AG09319 (cell line): ENCODE results near the gene BICD2.

Experiments used
- DNase-seq: peaks from one replicate; pipeline ENCODE4 v3.0.0-alpha.2; 2010; ENCODE audit warnings: low read depth; ENCODE audit errors: extremely low read depth
- TF ChIP-seq, protein P1 (sequence below): IDR thresholded peaks from 2 replicates; pipeline ENCODE4 v1.5.1; 2011; ENCODE audit warnings: low read depth, mild to moderate bottlenecking, inconsistent platforms, low read length, moderate library complexity

Gene BICD2

DNA sequence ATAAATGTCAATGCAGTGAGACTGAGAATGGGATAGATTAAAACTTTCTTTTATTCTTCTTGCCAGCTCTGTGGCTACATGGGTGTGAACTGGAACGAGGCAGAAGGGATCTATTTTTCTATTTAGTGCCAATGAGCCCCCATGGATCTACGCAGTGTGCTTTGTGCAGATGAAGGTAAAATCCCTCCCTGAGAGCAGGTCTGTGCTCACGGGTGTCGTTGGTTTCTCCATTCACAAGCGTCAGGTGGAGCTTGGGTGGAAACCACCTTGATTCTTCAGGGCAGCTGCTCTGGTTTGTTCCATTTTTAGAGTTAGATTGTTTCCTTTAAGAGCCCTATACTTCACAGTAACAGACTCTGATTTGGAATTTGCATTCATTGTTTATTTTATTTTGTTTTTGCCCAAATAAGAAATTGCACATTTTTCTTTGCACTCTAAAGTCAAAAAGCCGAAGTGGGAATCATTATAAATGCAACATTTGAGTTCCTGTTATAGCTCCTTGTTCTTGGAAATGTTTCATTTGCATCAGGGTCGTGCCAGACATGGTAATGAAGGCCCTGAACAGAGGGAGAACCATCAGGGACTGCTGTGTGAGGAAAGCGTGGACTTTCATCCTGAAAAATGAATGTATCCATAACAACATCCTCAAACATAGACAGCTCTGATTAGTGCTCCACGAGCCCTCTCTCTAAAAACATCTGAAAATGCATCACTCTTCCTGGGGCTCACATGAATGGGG lies 31.1 kb upstream of the BICD2 start:
- TF ChIP-seq, protein P1, sequence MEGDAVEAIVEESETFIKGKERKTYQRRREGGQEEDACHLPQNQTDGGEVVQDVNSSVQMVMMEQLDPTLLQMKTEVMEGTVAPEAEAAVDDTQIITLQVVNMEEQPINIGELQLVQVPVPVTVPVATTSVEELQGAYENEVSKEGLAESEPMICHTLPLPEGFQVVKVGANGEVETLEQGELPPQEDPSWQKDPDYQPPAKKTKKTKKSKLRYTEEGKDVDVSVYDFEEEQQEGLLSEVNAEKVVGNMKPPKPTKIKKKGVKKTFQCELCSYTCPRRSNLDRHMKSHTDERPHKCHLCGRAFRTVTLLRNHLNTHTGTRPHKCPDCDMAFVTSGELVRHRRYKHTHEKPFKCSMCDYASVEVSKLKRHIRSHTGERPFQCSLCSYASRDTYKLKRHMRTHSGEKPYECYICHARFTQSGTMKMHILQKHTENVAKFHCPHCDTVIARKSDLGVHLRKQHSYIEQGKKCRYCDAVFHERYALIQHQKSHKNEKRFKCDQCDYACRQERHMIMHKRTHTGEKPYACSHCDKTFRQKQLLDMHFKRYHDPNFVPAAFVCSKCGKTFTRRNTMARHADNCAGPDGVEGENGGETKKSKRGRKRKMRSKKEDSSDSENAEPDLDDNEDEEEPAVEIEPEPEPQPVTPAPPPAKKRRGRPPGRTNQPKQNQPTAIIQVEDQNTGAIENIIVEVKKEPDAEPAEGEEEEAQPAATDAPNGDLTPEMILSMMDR = no peak
- DNase-seq = no peak

DNA sequence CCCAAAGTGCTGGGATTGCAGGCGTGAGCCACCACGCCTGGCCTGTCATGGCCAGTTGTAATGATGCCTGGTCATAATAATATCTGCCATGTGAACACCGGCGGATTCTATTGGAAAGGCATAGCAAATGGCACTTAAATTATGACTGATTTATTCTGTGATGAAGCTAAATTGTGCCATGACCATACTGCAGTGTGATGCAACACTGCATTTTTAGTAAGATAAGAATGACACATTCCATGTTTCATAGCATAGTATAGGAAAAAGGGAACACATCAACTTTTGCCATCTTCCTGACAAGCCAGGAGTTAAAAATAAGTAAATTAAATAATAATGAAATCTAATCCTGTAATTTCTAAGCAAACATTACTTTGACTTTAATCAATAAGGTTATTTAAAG lies 30.4 kb upstream of the BICD2 start:
- DNase-seq = no peak
- TF ChIP-seq, protein P1 = no peak

DNA sequence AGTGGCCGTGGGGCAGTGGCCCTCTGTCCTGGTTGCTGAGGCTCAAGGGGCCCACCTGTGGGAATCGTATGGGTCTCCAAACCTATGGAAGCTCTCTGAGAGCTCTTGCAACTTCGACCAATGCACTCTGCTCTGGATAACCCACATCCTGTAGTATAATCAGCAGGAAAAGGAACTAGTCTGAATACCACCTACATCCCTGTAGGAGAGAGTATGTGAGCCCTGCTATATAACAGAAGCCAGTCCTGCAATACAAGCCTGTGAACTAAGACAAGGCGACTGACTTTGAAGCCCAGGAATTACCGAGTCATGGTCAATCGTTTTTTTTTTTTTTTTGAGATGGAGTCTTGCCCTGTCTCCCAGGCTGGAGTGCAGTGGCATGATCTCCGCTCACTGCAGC lies 29.8 kb upstream of the BICD2 start:
- DNase-seq = no peak
- TF ChIP-seq, protein P1 = no peak

DNA sequence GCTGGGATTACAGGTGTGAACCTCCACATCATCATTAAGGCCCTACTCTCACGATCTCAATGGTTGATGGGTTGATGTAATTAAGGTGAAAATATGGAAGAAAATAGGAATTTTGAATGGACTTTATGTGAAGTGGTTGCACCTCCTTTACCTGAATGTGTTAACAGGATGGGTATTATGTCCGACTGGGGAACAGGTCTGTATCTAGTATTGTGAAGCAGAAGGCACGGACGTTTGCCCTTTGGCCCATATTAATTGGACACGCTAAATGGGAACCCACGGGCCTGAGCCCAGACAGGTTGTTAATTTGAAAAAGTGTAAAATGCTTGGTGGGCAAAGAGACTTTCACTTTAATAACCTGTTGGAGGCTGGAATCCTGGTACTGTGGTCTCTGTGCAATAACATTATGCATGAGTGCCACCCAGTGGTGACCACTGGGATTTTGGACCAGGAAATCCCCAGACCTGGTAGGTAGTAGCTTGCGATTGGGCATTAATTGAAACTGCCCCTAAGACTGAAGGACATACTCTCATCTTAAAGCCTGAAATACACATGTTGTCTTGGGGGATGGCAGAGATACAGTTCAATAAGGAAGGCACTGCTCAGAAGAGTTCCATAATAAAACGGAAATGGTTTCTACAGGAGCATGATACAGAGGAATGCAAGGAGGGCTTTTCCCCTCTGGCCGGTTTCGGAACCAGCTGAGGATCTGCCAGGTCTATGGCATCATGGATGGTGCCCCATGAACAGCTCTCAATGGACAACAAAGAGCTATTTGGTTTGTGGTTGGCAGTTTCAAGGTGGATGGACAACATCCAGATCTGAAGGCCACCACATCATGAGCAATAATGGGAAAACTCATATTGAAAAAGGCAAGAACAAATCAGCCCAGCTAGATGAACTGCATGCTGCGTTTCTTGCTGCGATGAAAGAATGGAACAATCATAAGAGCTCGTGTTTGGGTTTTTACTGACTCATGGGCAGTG lies 26.2 kb upstream of the BICD2 start:
- DNase-seq = peak; percentile 30
- TF ChIP-seq, protein P1 = peak; percentile 81

DNA sequence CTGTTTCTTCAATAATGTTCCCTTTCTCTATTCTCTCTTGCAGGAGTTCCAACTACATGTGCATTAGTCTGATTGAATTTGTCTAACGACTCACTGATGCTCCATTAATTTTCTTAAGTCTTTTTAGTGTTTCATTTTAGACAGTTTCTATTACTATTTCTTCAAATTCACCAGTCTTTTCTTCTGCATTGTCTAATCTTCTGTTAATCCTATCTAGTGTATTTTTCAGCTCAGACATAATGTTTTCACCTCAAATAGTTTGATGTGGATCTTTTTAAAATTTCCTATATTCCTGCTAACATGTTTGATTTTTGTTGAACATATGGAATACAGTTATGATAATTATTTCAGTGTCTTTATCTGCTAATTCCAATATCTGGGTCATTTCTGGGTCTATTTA lies 21.7 kb upstream of the BICD2 start:
- no peak for DNase-seq
- TF ChIP-seq, protein P1 = no peak

DNA sequence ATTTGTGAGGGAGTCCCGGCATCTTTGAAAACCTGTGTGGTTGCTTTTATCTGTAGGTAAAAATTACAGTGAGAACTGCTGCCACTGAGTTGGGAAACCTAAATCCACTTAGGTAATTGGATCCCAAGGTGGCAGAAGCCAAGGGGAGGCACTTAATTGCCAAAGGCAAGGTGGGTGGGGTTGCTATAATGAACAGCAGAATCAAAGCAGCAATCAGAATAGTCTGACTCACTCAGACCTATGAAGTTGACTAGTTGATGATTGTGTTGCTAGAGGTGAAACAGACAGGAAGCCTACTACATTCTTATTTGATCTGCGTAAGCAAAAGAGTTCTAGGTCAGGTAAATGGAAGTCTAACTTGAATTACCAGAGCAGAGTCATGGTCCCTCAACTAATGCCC lies 17.3 kb upstream of the BICD2 start:
- TF ChIP-seq, protein P1 = no peak
- DNase-seq = no peak

DNA sequence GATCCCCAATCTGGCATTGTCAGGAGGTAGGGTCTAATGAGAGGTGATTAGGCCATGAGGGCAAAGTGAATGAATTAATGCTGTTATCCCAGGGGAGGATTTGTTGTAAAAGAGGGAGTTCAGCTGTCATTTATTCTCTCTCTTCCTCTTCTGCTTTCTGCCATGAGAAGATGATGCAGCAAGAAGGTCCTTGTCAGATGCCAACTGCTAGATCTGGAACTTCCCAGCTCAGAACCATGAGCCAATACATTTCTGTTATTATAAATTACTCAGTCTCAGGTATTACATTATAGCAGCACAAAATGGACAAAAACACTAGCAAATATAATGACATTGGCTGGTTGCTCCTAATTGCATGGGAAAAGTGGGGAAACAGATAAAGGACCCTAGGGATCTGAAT lies 15.6 kb upstream of the BICD2 start:
- TF ChIP-seq, protein P1 = no peak
- no peak for DNase-seq
